Spleen (tissue), 7 donors: ENCODE data around the gene COTL1.

Experiments used
- POLR2A ChIP-seq, 3 donors: fragments of 450-650 bp; IDR thresholded peaks; one replicate each; pipeline ENCODE4 v1.5.1; 2017; ENCODE audit warnings: antibody characterized with exemption in 3 of 3, mild to moderate bottlenecking in 1 of 3
- TF ChIP-seq, protein P1 (sequence below), 11 experiments: fragments of 200-600 bp in 7 of 11; fragments of 450-650 bp in 4 of 11; sonication (generic) in 4 of 11; IDR thresholded peaks in 8 of 11; conservative IDR thresholded peaks in 3 of 11; 1 replicate in 7 of 11; 2 replicates in 4 of 11; pipeline versions ENCODE4 v1.4.0 to v1.8.0; 2016 to 2021; ENCODE audit warnings: antibody characterized with exemption in 11 of 11, inconsistent platforms in 4 of 11, mild to moderate bottlenecking in 1 of 11
- donor health status: DM: no; HTN: no; CAD: no; lungs with moderate emphysema.
- donor health status: DM: no; HTN: no; CAD: no.
- donor health status: DM: no; HTN: no; CAD: no.

DNA sequence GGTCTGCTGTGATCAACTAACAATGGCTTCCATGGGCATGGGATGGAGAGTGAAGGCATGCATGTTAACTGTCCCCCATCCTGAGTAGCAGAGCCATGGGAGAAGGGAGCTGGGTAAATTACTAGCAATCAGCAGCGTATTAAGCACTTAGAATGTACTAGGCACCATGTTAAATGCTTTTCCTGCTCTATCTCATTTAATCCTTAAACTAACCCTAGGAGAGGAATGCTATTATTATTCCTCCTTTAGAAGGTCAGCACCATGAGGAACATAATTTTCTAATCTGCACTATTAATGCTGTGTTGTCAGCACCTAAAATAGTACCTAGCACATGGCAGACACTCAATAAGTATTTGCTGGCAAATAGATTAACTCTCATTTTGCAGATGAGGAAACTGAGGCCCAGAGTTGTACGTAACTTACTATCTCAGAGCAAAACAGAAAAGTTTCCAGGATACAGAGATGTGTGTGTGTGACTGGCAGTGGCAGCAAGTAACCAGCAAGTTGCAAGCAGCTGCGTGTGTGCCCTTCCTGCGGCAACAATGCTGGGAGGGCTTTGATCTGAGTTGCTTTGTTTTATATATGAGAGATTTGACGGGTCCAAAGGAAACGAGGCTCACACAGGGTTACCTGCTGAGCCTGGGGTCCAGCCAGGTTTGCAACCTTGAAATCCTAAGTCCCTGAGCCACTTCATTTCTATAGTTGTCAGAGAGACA lies 23.9 kb upstream of the COTL1 start:
- TF ChIP-seq, protein P1, sequence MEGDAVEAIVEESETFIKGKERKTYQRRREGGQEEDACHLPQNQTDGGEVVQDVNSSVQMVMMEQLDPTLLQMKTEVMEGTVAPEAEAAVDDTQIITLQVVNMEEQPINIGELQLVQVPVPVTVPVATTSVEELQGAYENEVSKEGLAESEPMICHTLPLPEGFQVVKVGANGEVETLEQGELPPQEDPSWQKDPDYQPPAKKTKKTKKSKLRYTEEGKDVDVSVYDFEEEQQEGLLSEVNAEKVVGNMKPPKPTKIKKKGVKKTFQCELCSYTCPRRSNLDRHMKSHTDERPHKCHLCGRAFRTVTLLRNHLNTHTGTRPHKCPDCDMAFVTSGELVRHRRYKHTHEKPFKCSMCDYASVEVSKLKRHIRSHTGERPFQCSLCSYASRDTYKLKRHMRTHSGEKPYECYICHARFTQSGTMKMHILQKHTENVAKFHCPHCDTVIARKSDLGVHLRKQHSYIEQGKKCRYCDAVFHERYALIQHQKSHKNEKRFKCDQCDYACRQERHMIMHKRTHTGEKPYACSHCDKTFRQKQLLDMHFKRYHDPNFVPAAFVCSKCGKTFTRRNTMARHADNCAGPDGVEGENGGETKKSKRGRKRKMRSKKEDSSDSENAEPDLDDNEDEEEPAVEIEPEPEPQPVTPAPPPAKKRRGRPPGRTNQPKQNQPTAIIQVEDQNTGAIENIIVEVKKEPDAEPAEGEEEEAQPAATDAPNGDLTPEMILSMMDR (IDR thresholded peaks at IDR 0.05 in 8 of 11, conservative IDR thresholded peaks at IDR 0.05 in 3 of 11) = no peak
- TF ChIP-seq POLR2A (IDR thresholded peaks at IDR 0.05) = no peak
